Activated naive CD8-positive, alpha-beta T cell treated with anti-CD3 and anti-CD28 coated beads, Interleukin-2, amount 10 ng/mL, durations not matched to agents 7 days and 5 days (primary cell): ENCODE measurements around the gene AFAP1. TPM values are rescaled to one million over a fixed set of nuclear protein-coding genes. Genes with fewer than 3 reads are reported as not detected.

Experiments used
- total RNA-seq, 2 experiments: library from RNA; stranded (reverse); gene quantifications; one replicate each; pipeline ENCODE4 v1.2.3, GENCODE V29; 2021

Gene AFAP1
- total RNA-seq, 2 experiments from 2014 or later, result 9.9 to 12.2 TPM

Other genes starting within 250 kb of the AFAP1 start
- 1 to 10 TPM; 1.7 to 2.5 TPM for gene ABLIM2, start 219.0 kb upstream of the AFAP1 start, total RNA-seq